GM10248 (cell line): ENCODE data around the gene AP1S1.
A peak's percentile ranks its signal among the peaks of the same experiment; 100 is the strongest.

Experiments
- CTCF ChIA-PET: fragments of 300-600 bp; sonication (Branson Sonifier 250); formaldehyde crosslinking; extraction: SDS; loops from one replicate; lab custom pipeline; 2021; ENCODE audit warnings: antibody characterized with exemption; lab: Yijun Ruan, JAX
- POLR2A ChIA-PET: fragments of 350-650 bp; sonication (Branson Sonifier 250); formaldehyde crosslinking; extraction: SDS; loops from one replicate; lab custom pipeline; 2020; ENCODE audit warnings: antibody characterized with exemption; lab: Yijun Ruan, JAX
- DNase-seq: peaks from one replicate; pipeline ENCODE4 v3.0.0; 2012; ENCODE audit errors: extremely low spot score
- TF ChIP-seq, protein P1 (sequence below): IDR thresholded peaks from 2 replicates; pipeline ENCODE4 v1.5.1; 2012; ENCODE audit warnings: mild to moderate bottlenecking, low read depth; ENCODE audit errors: extremely low read depth, missing control alignments, control extremely low read depth

The AP1S1 gene

DNA sequence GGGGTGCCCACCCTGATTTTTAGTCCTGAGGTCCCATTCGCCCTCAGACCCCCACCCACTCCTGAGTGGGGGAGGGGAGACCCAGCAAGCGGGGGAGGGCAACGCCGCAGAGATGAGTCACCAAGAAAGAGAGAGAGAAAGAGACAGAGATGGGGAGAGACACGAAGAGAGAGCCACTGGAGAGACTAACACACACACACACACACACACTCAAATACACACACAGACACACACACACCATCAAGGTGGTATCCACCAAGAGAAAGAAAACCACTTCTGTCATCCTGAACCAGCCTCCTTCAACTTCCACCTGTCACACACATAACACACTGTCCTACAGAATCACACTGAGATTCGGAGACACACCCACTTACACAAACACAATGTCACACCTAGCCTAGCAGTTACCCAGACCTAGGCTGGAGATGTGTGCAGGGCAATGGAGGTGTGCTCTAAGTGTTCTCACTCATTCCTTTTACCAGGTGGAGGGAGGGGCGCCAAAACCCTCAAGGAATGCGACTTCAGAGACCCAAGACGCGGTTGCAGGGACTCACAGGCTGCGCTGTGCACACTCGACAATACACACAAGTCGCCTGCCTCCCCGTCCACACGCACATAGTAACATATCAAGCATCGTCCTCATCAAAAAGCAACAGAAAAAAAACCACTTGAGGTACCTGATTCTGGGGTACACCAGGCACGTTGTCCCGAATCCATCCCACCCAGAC is 15.0 kb downstream of the AP1S1 start:
- no peak for DNase-seq
- CTCF ChIA-PET, result interaction anchor here (1.2 to 3.1 kb wide), 7 partner anchors 11 to 28 kb away, joined by 3 to 27 read pairs (median 13); no protein-coding TSS in a partner anchor
- TF ChIP-seq, protein P1, sequence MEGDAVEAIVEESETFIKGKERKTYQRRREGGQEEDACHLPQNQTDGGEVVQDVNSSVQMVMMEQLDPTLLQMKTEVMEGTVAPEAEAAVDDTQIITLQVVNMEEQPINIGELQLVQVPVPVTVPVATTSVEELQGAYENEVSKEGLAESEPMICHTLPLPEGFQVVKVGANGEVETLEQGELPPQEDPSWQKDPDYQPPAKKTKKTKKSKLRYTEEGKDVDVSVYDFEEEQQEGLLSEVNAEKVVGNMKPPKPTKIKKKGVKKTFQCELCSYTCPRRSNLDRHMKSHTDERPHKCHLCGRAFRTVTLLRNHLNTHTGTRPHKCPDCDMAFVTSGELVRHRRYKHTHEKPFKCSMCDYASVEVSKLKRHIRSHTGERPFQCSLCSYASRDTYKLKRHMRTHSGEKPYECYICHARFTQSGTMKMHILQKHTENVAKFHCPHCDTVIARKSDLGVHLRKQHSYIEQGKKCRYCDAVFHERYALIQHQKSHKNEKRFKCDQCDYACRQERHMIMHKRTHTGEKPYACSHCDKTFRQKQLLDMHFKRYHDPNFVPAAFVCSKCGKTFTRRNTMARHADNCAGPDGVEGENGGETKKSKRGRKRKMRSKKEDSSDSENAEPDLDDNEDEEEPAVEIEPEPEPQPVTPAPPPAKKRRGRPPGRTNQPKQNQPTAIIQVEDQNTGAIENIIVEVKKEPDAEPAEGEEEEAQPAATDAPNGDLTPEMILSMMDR, result no peak
- POLR2A ChIA-PET, result no interaction called here

DNA sequence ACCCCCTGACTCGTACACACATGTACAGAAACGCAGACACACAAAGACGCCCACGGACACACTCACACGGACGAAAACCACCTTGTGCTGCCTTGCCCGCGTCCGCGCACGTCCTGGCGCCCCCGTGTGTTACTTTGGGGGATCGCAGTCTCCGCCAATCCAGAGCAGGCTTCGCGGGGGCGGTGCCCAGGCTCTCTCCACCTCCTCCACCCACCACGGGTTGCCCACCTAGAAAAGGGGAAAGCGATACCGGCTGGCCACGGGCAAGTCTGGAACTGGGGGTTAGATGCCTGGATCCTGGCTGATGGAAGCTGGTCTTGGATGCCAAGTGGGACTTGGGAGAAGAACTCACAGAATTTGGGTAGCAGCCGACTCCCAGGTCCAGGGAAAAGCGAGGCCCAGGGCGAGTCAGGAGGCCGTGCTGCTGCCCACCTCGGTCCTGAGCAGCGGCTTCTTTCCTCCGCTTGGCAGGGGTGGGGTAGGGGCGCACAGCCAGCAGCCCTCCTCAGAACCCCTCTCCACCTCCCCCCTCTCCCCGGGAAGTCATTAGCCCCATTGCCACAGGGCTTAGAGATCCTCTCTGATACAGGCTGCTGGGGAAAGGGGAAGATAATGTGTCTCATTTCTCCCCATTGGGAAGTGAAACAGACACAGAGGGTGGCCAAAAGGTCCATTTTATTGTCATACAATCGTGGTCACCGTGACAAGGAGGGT is 15.7 kb downstream of the AP1S1 start:
- ChIA-PET POLR2A (no interaction called here), CTCF (interaction anchor here (0.9 to 3.1 kb wide), 8 partner anchors 12 to 93 kb away, joined by 3 to 27 read pairs (median 6); no protein-coding TSS in a partner anchor)
- DNase-seq, result peak; percentile 81
- TF ChIP-seq, protein P1, result peak; percentile 93

DNA sequence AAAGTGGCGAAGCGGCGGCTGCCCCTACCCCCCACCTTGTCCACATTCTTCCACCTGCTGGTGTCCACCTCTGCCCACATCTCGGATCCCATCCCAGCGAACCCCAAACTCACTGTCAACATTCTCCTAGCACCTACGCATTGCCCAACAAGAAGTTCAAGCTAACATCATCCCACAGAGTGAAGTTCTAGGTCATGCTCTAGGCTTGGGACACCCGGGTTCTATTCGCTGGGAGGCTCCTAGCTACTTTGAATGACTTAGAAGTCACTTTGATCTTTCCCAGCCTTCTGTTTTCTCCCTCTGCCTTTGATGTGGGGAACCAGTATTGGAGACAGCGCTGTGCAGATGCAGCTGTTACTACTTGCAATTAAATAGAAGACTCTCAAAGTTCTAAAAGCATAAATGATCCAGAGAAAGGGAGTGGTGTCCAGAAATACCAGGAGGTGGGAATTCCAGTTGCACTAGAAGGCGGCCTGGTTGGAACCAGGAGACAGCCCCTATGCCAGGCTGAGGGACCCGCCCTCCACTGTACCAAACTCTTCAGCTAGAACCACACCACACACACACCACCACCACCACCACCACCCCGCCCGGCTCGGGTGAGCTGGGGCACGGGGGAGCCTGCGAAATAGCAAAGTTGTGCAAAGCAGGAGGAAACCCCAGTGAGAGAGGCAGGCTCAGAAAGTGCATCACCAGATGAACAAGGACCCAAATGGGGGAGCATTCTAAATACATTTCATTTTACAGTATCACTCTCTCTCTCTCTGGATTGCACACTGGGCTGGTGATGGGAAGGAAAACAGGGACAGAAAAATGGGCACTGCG is 16.6 kb downstream of the AP1S1 start:
- DNase-seq, result no peak
- TF ChIP-seq, protein P1, result no peak
- ChIA-PET CTCF (interaction anchor here (0.9 to 3.1 kb wide), 8 partner anchors 12 to 94 kb away, joined by 3 to 27 read pairs (median 6); no protein-coding TSS in a partner anchor), POLR2A (no interaction called here)

DNA sequence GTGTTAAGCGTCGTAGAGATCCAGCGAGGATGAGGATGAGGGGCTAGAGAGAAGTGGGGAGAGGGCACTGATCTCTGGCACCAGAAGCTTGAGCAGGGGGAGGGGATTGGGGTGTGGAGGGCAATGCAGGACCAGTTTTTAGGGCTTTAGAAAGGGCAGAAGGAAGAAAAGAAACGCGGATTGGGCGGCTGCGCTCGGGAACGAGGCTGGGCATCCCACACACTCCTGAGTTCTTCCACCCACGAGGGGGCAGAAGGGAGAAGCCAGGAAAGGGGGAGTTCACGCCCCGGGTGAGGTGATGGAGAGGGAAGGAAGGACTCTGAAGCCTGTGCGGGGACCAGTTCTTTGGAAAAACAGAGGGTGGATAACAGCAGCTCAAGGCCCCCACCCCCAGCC is 17.2 kb downstream of the AP1S1 start:
- ChIA-PET CTCF (interaction anchor here (1.5 to 3.1 kb wide), 6 partner anchors 11 to 94 kb away, joined by 4 to 27 read pairs (median 6); no protein-coding TSS in a partner anchor), POLR2A (no interaction called here)
- DNase-seq, result no peak
- TF ChIP-seq, protein P1, result no peak

DNA sequence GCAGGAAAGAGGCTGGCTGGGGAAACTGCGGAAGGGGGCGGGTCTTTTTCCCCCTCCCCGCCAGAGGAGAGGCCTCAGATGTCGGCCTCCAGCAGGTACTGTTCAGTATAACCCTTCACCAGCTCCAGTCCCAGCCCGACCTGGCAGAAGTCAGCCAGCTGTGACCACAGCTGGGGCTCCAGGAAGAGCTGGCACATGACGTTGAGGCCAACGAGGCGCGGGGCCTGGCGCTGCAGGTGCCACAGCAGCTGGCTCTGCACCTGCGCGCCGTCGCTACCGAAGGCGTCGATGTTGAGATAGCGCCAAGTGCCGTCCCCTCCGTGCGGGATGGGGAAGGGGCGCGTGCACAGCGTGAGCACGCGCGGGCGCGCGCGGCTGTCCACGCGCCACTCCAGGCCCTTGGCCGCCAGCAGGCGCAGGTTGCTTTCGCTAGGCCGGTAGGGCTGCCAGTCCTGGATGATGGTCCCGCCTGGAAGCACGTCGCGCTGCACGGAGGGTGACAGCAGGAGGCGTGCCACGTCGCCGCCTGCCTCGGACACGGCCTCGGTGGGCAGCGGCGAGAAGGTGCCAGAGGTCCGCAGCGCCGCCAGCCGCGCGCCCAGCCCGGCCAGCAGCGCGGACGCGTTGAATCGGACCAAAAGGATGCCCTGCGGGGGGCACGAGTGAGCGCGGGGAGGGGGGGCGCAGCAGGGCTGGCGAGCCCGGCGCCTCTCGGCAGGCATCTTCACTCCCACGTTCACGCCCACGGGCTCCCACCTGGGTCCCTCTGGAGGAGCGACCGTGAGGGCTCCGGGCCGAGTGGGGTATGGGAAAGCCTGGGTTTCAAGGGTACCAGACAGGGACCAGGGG is 18.0 kb downstream of the AP1S1 start:
- CTCF ChIA-PET, result interaction anchor here (1.5 to 3.1 kb wide), 5 partner anchors 14 to 108 kb away, joined by 3 to 27 read pairs (median 20); no protein-coding TSS in a partner anchor
- DNase-seq, result no peak
- POLR2A ChIA-PET, result no interaction called here
- TF ChIP-seq, protein P1, result no peak
